ENCODE results near the gene CFH.
"Not testable (repeated sequence)": the region's sequence is repeated elsewhere in the genome, so short reads cannot be mapped to it uniquely, and the experiment has no call there.

DNA sequence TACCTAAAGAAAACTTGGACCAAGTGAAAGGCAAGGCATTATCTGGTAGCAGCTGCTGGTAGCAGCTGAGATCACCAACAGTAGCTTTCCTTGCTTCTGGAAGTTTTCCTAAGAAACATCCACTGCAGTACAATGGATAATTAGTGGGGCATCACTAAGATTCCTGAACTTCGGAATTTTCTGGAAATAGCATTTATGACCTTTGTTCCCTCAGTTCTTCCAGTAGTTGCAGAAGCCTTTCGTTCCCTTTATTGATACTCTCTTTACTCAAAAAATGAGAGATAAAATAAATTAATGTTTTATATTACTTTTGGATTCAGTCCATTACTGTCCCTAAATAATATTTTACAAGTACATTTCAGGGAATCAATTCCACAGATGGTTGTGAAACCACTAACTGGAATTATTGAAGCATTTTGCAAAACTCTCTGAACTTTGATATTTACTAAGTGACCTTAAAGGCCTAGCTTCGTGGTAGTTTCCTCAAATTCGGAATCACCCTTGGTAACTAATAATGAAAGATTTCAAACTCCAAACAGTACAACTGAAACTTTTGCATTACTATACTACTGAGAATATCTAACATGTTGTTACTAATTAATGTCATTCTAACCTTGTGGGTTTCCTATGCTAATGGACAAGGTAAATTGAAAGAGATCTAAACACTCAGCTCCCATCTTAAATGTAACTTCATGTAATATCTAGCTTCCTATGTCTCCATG lies 113.3 kb downstream of the CFH start:
- TF ChIP-seq CTCF (IDR thresholded peaks at IDR 0.05; ENCODE audit: low read depth, low read length, poor library complexity, severe bottlenecking); EZH2phosphoT487 (IDR thresholded peaks at IDR 0.05; ENCODE audit: borderline replicate concordance, low read length): not testable (repeated sequence)
